WTC11 (cell line): Measurements from ENCODE around the gene CREBBP. TPM values are rescaled to one million over a fixed set of nuclear protein-coding genes. Genes with fewer than 3 reads are reported as not detected.
A peak's percentile ranks its signal among the peaks of the same experiment; 100 is the strongest.

ENCODE experiments used
- ATAC-seq: fragments of 200-7000 bp; cut with Tn5 transposase; 2 replicates; pipeline ENCODE4 v1.10.0; 2021; ENCODE audit warnings: mild to moderate bottlenecking, moderate library complexity
- CTCF ChIA-PET: fragments of 300-600 bp; sonication (Branson Sonifier 250); formaldehyde crosslinking; loops from one replicate; lab custom pipeline; 2021; ENCODE audit warnings: antibody characterized with exemption; lab: Charles Lee
- POLR2A ChIA-PET: fragments of 350-600 bp; sonication (Branson Sonifier 250); formaldehyde crosslinking; loops from one replicate; lab custom pipeline; 2021; ENCODE audit warnings: antibody characterized with exemption; lab: Charles Lee
- DNase-seq: peaks from one replicate; pipeline ENCODE4 v3.0.0; 2021; ENCODE audit warnings: low spot score
- H3K27ac Mint-ChIP-seq: 2 replicates; pipeline ENCODE4 v1.8.0; 2021; ENCODE audit warnings: mixed read lengths
- H3K27me3 Mint-ChIP-seq: 2 replicates; pipeline ENCODE4 v1.8.0; 2021; ENCODE audit warnings: low read depth, mild to moderate bottlenecking, moderate library complexity, mixed read lengths
- H3K36me3 Mint-ChIP-seq: 2 replicates; pipeline ENCODE4 v1.8.0; 2021; ENCODE audit warnings: mixed read lengths
- H3K4me1 Mint-ChIP-seq: 2 replicates; pipeline ENCODE4 v1.8.0; 2022; ENCODE audit warnings: mixed read lengths
- H3K4me3 Mint-ChIP-seq: 2 replicates; pipeline ENCODE4 v1.8.0; 2021; ENCODE audit warnings: mild to moderate bottlenecking, moderate library complexity, mixed read lengths
- H3K9me3 Mint-ChIP-seq: 2 replicates; pipeline ENCODE4 v1.8.0; 2021; ENCODE audit warnings: mixed read lengths
- ATF6 ChIP-seq: sonication (generic); formaldehyde crosslinking; IDR thresholded peaks from 2 replicates; pipeline ENCODE4 v1.8.1; 2023; ENCODE audit warnings: mild to moderate bottlenecking, missing genetic modification reagents
- E2F4 ChIP-seq: sonication (generic); formaldehyde crosslinking; IDR thresholded peaks from 2 replicates; pipeline ENCODE4 v1.8.1; 2022; ENCODE audit warnings: low read depth, mild to moderate bottlenecking, moderate library complexity, missing genetic modification reagents, borderline replicate concordance
- KAT7 ChIP-seq: sonication (generic); formaldehyde crosslinking; IDR thresholded peaks from 2 replicates; pipeline ENCODE4 v1.8.1; 2023; ENCODE audit warnings: missing genetic modification reagents, mild to moderate bottlenecking, borderline replicate concordance
- PREB ChIP-seq: sonication (generic); formaldehyde crosslinking; IDR thresholded peaks from 2 replicates; pipeline ENCODE4 v1.8.1; 2022; ENCODE audit warnings: mild to moderate bottlenecking, missing genetic modification reagents, moderate library complexity, borderline replicate concordance
- PRRX2 ChIP-seq: fragments of 250-450 bp; sonication (Bioruptor Pico); IDR thresholded peaks from 2 replicates; pipeline ENCODE4 v1.8.0; 2021; ENCODE audit warnings: mild to moderate bottlenecking
- USF2 ChIP-seq: sonication (generic); formaldehyde crosslinking; IDR thresholded peaks from 2 replicates; pipeline ENCODE4 v1.8.1; 2023; ENCODE audit warnings: mild to moderate bottlenecking, missing genetic modification reagents, moderate library complexity
- ZNF263 ChIP-seq: sonication (generic); formaldehyde crosslinking; IDR thresholded peaks from 2 replicates; pipeline ENCODE4 v1.8.1; 2022; ENCODE audit warnings: low read depth, mild to moderate bottlenecking, moderate library complexity, missing genetic modification reagents
- ZNF281 ChIP-seq: sonication (generic); formaldehyde crosslinking; IDR thresholded peaks from 2 replicates; pipeline ENCODE4 v1.8.0; 2023; ENCODE audit warnings: mild to moderate bottlenecking, missing genetic modification reagents
- total RNA-seq: library from RNA; stranded (reverse); gene quantifications from 3 replicates; pipeline ENCODE4 v1.2.3, GENCODE V29; 2021
- TF ChIP-seq, protein P1 (sequence below): sonication (generic); formaldehyde crosslinking; IDR thresholded peaks from 2 replicates; pipeline ENCODE4 v1.8.1; 2022; ENCODE audit warnings: missing genetic modification reagents, borderline replicate concordance
- TF ChIP-seq, protein P2 (sequence below): sonication (generic); formaldehyde crosslinking; IDR thresholded peaks from 2 replicates; pipeline ENCODE4 v1.8.1; 2023; ENCODE audit warnings: mild to moderate bottlenecking, missing genetic modification reagents, moderate library complexity
- TF ChIP-seq, protein P3 (sequence below): sonication (generic); formaldehyde crosslinking; IDR thresholded peaks from 2 replicates; pipeline ENCODE4 v1.8.0; 2022; ENCODE audit warnings: mild to moderate bottlenecking, missing genetic modification reagents

Gene CREBBP
- total RNA-seq, 1 experiment from 2014 or later = 49.6 TPM

DNA sequence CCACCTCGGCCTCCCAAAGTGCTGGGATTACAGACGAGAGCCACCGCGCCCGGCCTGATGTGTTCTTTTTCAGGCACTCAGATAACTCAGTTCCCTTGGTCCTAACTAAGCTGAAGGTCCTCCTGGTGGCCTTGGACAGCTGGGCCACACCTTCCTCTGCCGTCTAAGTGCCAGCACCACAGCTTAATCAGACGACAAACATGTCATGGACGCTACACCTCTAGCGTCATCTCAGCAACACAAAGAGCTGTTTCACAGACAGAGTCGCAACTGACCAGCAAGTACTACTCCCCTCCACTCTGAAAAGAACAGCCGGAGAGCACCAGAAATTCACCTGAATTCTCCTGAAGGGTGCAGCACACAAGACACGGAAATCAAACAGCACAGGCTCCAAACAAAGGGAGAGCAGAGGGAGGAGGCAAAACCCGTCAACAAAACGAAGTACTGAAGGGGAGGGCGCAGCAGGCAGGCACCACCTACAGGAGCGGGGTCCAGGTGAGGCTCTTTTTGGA lies 167.6 kb downstream of the CREBBP start:
- H3K27me3 Mint-ChIP-seq = no peaks in the 10 kb centered on the region
- no peak overlapping the region for H3K4me3 Mint-ChIP-seq
- CTCF ChIA-PET = interaction anchor here (1.4 to 2.4 kb wide), 2 partner anchors 22 to 59 kb away, joined by 3 to 10 read pairs; partner anchors contain the start of gene DNASE1
- peaks cover 21% of the 10 kb centered on the region for H3K36me3 Mint-ChIP-seq
- TF ChIP-seq PRRX2 (CRISPR knock-in tag) (no peak), ATF6 (no peak), KAT7 (CRISPR knock-in tag) (no peak), USF2 (CRISPR knock-in tag) (no peak), E2F4 (no peak), ZNF281 (no peak), ZNF263 (CRISPR knock-in tag) (no peak), PREB (no peak)
- TF ChIP-seq, protein P1, sequence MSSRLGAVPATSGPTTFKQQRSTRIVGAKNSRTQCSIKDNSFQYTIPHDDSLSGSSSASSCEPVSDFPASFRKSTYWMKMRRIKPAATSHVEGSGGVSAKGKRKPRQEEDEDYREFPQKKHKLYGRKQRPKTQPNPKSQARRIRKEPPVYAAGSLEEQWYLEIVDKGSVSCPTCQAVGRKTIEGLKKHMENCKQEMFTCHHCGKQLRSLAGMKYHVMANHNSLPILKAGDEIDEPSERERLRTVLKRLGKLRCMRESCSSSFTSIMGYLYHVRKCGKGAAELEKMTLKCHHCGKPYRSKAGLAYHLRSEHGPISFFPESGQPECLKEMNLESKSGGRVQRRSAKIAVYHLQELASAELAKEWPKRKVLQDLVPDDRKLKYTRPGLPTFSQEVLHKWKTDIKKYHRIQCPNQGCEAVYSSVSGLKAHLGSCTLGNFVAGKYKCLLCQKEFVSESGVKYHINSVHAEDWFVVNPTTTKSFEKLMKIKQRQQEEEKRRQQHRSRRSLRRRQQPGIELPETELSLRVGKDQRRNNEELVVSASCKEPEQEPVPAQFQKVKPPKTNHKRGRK (CRISPR knock-in tag) = no peak
- TF ChIP-seq, protein P2, sequence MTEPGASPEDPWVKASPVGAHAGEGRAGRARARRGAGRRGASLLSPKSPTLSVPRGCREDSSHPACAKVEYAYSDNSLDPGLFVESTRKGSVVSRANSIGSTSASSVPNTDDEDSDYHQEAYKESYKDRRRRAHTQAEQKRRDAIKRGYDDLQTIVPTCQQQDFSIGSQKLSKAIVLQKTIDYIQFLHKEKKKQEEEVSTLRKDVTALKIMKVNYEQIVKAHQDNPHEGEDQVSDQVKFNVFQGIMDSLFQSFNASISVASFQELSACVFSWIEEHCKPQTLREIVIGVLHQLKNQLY (CRISPR knock-in tag) = no peak
- TF ChIP-seq, protein P3, sequence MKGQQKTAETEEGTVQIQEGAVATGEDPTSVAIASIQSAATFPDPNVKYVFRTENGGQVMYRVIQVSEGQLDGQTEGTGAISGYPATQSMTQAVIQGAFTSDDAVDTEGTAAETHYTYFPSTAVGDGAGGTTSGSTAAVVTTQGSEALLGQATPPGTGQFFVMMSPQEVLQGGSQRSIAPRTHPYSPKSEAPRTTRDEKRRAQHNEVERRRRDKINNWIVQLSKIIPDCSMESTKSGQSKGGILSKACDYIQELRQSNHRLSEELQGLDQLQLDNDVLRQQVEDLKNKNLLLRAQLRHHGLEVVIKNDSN (CRISPR knock-in tag) = no peak
- peak overlapping the region; percentile 63 for H3K27ac Mint-ChIP-seq
- ATAC-seq (peak; percentile 12; the same call in 1 of the 2 replicates), DNase-seq (no peak)
- H3K4me1 Mint-ChIP-seq = peaks cover 39% of the 10 kb centered on the region
- no peaks in the 10 kb centered on the region for H3K9me3 Mint-ChIP-seq
- POLR2A ChIA-PET = no interaction called here
